IMR-90 (cell line): ENCODE measurements around the gene HIGD2A. TPM values are rescaled to one million over a fixed set of nuclear protein-coding genes. Genes with fewer than 3 reads are reported as not detected.
A peak's percentile ranks its signal among the peaks of the same experiment; 100 is the strongest.

Experiments used
- ATAC-seq: fragments of 200-7000 bp; cut with Tn5 transposase; 2 replicates; pipeline ENCODE4 v1.9.1; 2020; ENCODE audit warnings: low read depth, mild to moderate bottlenecking, moderate library complexity
- BruUV-seq: library from RNA; stranded (reverse); fragments of 400-500 nt; replicated peaks from 2 replicates; lab custom pipeline; 2021; lab: Mats Ljungman, UMichigan
- CTCF ChIA-PET: fragments of 300-600 bp; formaldehyde crosslinking; extraction: SDS; loops from one replicate; lab custom pipeline; 2021; ENCODE audit warnings: antibody characterized with exemption; lab: Yijun Ruan, JAX
- POLR2A ChIA-PET: fragments of 300-600 bp; sonication (Branson Sonifier 250); formaldehyde crosslinking; loops from one replicate; lab custom pipeline; 2022; ENCODE audit warnings: antibody characterized with exemption; ENCODE audit not compliant: unreplicated experiment; lab: Charles Lee
- DNase-seq: peaks from one replicate; pipeline ENCODE4 v3.0.0; 2013
- H2AFZ ChIP-seq: replicated peaks from 2 replicates; pipeline ENCODE3; 2013; ENCODE audit warnings: low read length, mild to moderate bottlenecking; ENCODE audit not compliant: poor library complexity
- H2AK5ac ChIP-seq: 2 replicates; pipeline ENCODE4 v1.6.1; 2013; ENCODE audit warnings: low read depth, low read length, inconsistent platforms
- H2AK9ac ChIP-seq: replicated peaks from 2 replicates; pipeline ENCODE3; 2013; ENCODE audit warnings: mild to moderate bottlenecking, low read depth, low read length, moderate library complexity; ENCODE audit not compliant: poor library complexity
- H2BK120ac ChIP-seq: 2 replicates; pipeline ENCODE4 v1.6.1; 2013; ENCODE audit warnings: low read depth, low read length, inconsistent platforms
- H2BK15ac ChIP-seq: 3 replicates; pipeline ENCODE4 v1.6.1; 2013; ENCODE audit warnings: low read depth, low read length, inconsistent platforms
- H2BK20ac ChIP-seq: 2 replicates; pipeline ENCODE4 v1.6.1; 2013; ENCODE audit warnings: low read depth, mild to moderate bottlenecking, inconsistent platforms, low read length, moderate library complexity
- H2BK5ac ChIP-seq: 2 replicates; pipeline ENCODE4 v1.6.1; 2013; ENCODE audit warnings: mild to moderate bottlenecking, low read depth, low read length, inconsistent platforms; ENCODE audit not compliant: poor library complexity, severe bottlenecking
- H3K14ac ChIP-seq: replicated peaks from 2 replicates; pipeline ENCODE4 v1.6.1; 2013; ENCODE audit warnings: low read depth, low read length, inconsistent platforms
- H3K18ac ChIP-seq: 2 replicates; pipeline ENCODE4 v1.6.1; 2013; ENCODE audit warnings: low read depth, low read length, control low read depth
- H3K23ac ChIP-seq: 2 replicates; pipeline ENCODE4 v1.6.1; 2013; ENCODE audit warnings: low read depth, low read length, inconsistent platforms
- H3K27ac ChIP-seq: 2 replicates; pipeline ENCODE4 v1.5.1; 2013; ENCODE audit warnings: mild to moderate bottlenecking, control low read depth, low read length; ENCODE audit not compliant: insufficient read depth
- H3K27me3 ChIP-seq: 2 replicates; pipeline ENCODE4 v1.6.1; 2013; ENCODE audit warnings: low read length; ENCODE audit not compliant: control insufficient read depth, insufficient read depth
- H3K36me3 ChIP-seq: 2 replicates; pipeline ENCODE4 v1.6.1; 2013; ENCODE audit warnings: low read length, mixed read lengths; ENCODE audit not compliant: control insufficient read depth, insufficient read depth
- H3K4ac ChIP-seq: 2 replicates; pipeline ENCODE4 v1.6.1; 2013; ENCODE audit warnings: low read depth, low read length, inconsistent platforms
- H3K4me1 ChIP-seq: 2 replicates; pipeline ENCODE4 v1.6.1; 2013; ENCODE audit warnings: low read length, mixed read lengths; ENCODE audit not compliant: control insufficient read depth, insufficient read depth
- H3K4me2 ChIP-seq: 2 replicates; pipeline ENCODE4 v1.6.1; 2013; ENCODE audit warnings: low read depth, mild to moderate bottlenecking, control low read depth, low read length, moderate library complexity
- H3K4me3 ChIP-seq: 2 replicates; pipeline ENCODE4 v1.5.1; 2013; ENCODE audit warnings: low read depth, mild to moderate bottlenecking, control low read depth, low read length, moderate library complexity; ENCODE audit not compliant: insufficient read depth
- H3K56ac ChIP-seq: 2 replicates; pipeline ENCODE4 v1.6.1; 2013; ENCODE audit warnings: low read length, inconsistent platforms; ENCODE audit not compliant: insufficient read depth; ENCODE audit errors: extremely low read depth
- H3K79me1 ChIP-seq, 2 experiments: 2 replicates each; pipeline ENCODE4 v1.6.1; 2013; ENCODE audit warnings: low read length in 2 of 2, inconsistent platforms in 1 of 2, low read depth in 1 of 2
- H3K9ac ChIP-seq: 2 replicates; pipeline ENCODE4 v1.6.1; 2013; ENCODE audit warnings: low read depth, low read length, control low read depth
- H3K9me1 ChIP-seq: 2 replicates; pipeline ENCODE4 v1.6.1; 2013; ENCODE audit warnings: low read length, inconsistent platforms; ENCODE audit not compliant: insufficient read depth
- H3K9me3 ChIP-seq: 2 replicates; pipeline ENCODE4 v1.6.1; 2013; ENCODE audit warnings: low read length; ENCODE audit not compliant: control insufficient read depth, insufficient read depth
- H4K20me1 ChIP-seq: 2 replicates; pipeline ENCODE4 v1.6.1; 2013; ENCODE audit warnings: low read length, inconsistent platforms; ENCODE audit not compliant: insufficient read depth
- H4K5ac ChIP-seq: 2 replicates; pipeline ENCODE4 v1.6.1; 2013; ENCODE audit warnings: mild to moderate bottlenecking, low read depth, low read length, control low read depth
- H4K8ac ChIP-seq, 2 experiments: 2 replicates each; pipeline ENCODE4 v1.6.1; 2013; ENCODE audit warnings: low read depth in 2 of 2, low read length in 2 of 2, control low read depth in 1 of 2, inconsistent platforms in 1 of 2
- H4K91ac ChIP-seq: 2 replicates; pipeline ENCODE4 v1.6.1; 2013; ENCODE audit warnings: low read depth, low read length, inconsistent platforms; ENCODE audit not compliant: insufficient read depth
- BHLHE40 ChIP-seq: fragments of 150-350 bp; IDR thresholded peaks from 2 replicates; pipeline ENCODE4 v1.6.1; 2016; ENCODE audit warnings: mild to moderate bottlenecking, low read depth, low read length
- CEBPB ChIP-seq: IDR thresholded peaks from 2 replicates; pipeline ENCODE4 v1.6.1; 2012; ENCODE audit warnings: low read depth, low read length, improper control_type of control experiment
- FOS ChIP-seq: fragments of 150-350 bp; IDR thresholded peaks from 2 replicates; pipeline ENCODE4 v1.6.1; 2016; ENCODE audit warnings: low read depth, low read length
- RFX5 ChIP-seq: IDR thresholded peaks from 2 replicates; pipeline ENCODE4 v1.8.0; 2012; ENCODE audit warnings: low read depth, mild to moderate bottlenecking, low read length, moderate library complexity
- WGBS, 2 experiments: methylation state at CpG; one replicate each; pipeline versions ENCODE4 v1.1.5 to v1.1.7; 2013; ENCODE audit warnings: missing lambda C conversion rate in 2 of 2; ENCODE audit not compliant: insufficient read length in 1 of 2; ENCODE audit errors: extremely low coverage in 2 of 2; 5-methylcytosine and 5-hydroxymethylcytosine counted together
- dilution Hi-C: fragments of 300-500 bp; cut with HindIII; formaldehyde crosslinking; loops from one replicate; pipeline ENCODE4 v1.14.3; 2018; ENCODE audit warnings: low sequenced_read_pairs; ENCODE audit not compliant: unreplicated experiment
- in situ Hi-C: fragments of 300-500 bp; cut with MboI; formaldehyde crosslinking; loops from 3 replicates; pipeline ENCODE4 v1.14.3; 2019; ENCODE audit warnings: low sequenced_read_pairs, inconsistent platforms, mixed read lengths
- intact Hi-C: fragments of 100-400 bp; cut with micrococcal nuclease; formaldehyde crosslinking; loops from 2 replicates; pipeline ENCODE4 v1.10.0; 2022
- microRNA-seq, 2 experiments: library from miRNA; stranded (forward) in 1 of 2; unstranded in 1 of 2; fragments of 10-50 nt in 1 of 2; fragments of <30 nt in 1 of 2; gene quantifications in 1 of 2; microRNA quantifications in 1 of 2; one replicate each; pipeline versions ENCODE3 to v1.1.0; 2013 to 2020; ENCODE audit not compliant: insufficient read depth in 1 of 2, insufficient read length in 1 of 2, unreplicated experiment in 1 of 2
- polyA plus RNA-seq, 3 experiments: library from polyadenylated mRNA; depleted of rRNA; stranded (reverse); fragments of >200 nt; gene quantifications; 2 replicates each; pipeline ENCODE4 v1.2.3, GENCODE V29; 2012; ENCODE audit warnings: low replicate concordance in 1 of 3
- small RNA-seq, 5 experiments: library from RNA; depleted of rRNA; stranded (forward); fragments of <200 nt; gene quantifications; one replicate each; pipeline ENCODE3, GENCODE V24; 2012
- total RNA-seq: library from RNA; depleted of rRNA; stranded (reverse); fragments of >200 nt; gene quantifications from 2 replicates; pipeline ENCODE4 v1.2.3, GENCODE V29; 2012; rRNA removed

The HIGD2A gene
- total and polyA plus RNA-seq, 2 of the 4 experiments (the other 2 are of a cell fraction), result 35.0 to 131 TPM

DNA sequence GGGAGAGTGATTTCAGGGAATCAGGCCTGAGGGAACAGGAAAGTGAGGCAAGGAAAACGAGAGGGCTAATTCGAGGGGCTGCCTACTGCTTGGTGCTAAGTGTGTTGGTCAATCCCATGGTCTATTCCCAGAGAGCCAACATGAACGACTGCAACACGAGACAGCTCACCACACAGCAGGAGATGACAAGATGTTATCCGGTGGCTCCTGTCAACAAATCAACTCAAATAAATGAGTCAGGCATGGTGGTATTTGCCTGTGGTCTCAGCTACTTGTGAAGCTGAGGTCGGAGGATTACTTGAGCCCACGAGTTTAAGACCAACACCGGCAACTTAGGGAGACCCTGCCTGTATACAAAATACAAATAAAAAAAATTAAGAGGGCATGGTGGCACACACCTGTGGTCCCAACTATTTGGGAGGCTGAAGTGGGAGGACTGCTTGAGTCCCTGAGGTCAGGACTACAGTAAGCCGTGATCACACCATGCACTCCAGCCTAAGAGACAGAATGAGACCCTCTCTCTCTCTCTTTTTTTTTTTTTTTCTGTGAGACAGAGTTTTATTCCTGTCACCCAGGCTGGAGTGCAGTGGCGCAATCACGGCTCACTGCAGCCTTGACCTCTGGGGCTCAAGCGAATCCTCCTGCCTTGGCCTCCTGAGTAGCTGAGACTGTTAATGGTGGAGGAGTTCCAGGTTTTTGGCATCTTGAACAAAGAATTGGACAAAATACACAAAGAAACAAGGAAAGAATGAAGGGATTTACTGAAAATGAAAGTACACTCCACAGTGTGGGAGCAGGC lies 50.6 kb downstream of the HIGD2A start:
- dilution Hi-C loops, result no loop called here
- peaks cover 5% of the 10 kb centered on the region for H3K4me1 ChIP-seq
- no CpG with 5 or more reads among the region's 12 CpGs for WGBS, 2 experiments
- no peaks in the 10 kb centered on the region for H3K79me1 ChIP-seq
- no peak overlapping the region for H3K56ac ChIP-seq
- no peak overlapping the region; the same call in 1 of the 2 replicates for H3K14ac ChIP-seq
- H2BK20ac ChIP-seq, result no peak overlapping the region
- H3K18ac ChIP-seq, result no peak overlapping the region
- no peak overlapping the region for H2BK5ac ChIP-seq
- no peak overlapping the region for H3K9ac ChIP-seq
- intact Hi-C loops, result no loop called here
- no peak overlapping the region; the same call in 1 of the 2 replicates for H2AK5ac ChIP-seq
- H4K5ac ChIP-seq, result no peak overlapping the region
- no peak overlapping the region for H3K23ac ChIP-seq
- BruUV-seq, result no TSS peak
- H4K91ac ChIP-seq, result no peak overlapping the region
- no peaks in the 10 kb centered on the region for H3K9me3 ChIP-seq
- CTCF ChIA-PET, result interaction anchor here (0.7 to 1.0 kb wide), 3 partner anchors 9 to 136 kb away, joined by 3 to 10 read pairs (median 5); partner anchors contain the start of gene FAF2
- H4K20me1 ChIP-seq, result no peaks in the 10 kb centered on the region
- H4K8ac ChIP-seq, result no peak overlapping the region
- no peak overlapping the region for H2BK15ac ChIP-seq
- H3K27me3 ChIP-seq, result no peaks in the 10 kb centered on the region; the same call in 1 of the 2 replicates
- H3K4me3 ChIP-seq, result no peak overlapping the region
- no peak overlapping the region for H3K27ac ChIP-seq
- H3K4me2 ChIP-seq, result no peak overlapping the region
- TF ChIP-seq CEBPB, result peak; percentile 32; the same call in 1 of the 2 replicates
- TF ChIP-seq FOS, result peak; percentile 53
- TF ChIP-seq BHLHE40, result peak; percentile 87
- TF ChIP-seq RFX5, result no peak
- peak; percentile 88 for DNase-seq
- H3K9me1 ChIP-seq, result no peaks in the 10 kb centered on the region; the same call in 1 of the 2 replicates
- peak overlapping the region; percentile 71 for H2AFZ ChIP-seq
- H3K36me3 ChIP-seq, result no peaks in the 10 kb centered on the region
- 0 out of 2 replicates have a peak overlapping the region, but pooled peaks have one; percentile 18 for H2BK120ac ChIP-seq
- in situ Hi-C loops, result no loop called here
- peak; percentile 55 for ATAC-seq
- POLR2A ChIA-PET, result interaction anchor here (0.6 kb wide), 1 partner anchor 68 kb away, joined by 7 read pairs; no protein-coding TSS in a partner anchor
- H3K4ac ChIP-seq, result 0 out of 2 replicates have a peak overlapping the region, but pooled peaks have one; percentile 42
- no peak overlapping the region for H2AK9ac ChIP-seq

Small RNA genes lying within 50 kb of the gene (microRNA-seq; reads per million reads assigned to microRNA genes)
- gene AC010297.1 (ENCODE audit: insufficient read depth, insufficient read length), result not detected
- gene MIR1271 (ENCODE audit: insufficient read depth in 1 of 2, insufficient read length in 1 of 2, unreplicated experiment in 1 of 2), result 6.2 to 30.0 reads per million in 2 experiments

Small RNA genes lying within 50 kb of the gene (small RNA-seq; reads per million reads assigned to genes)
- gene AC010297.1 (0 reads per million in 5 experiments), gene MIR1271 (0 to 11.4 (median 9.5) reads per million in 5 experiments)

Other genes with a start within 250 kb of the HIGD2A start
- gene SIMC1, start 150.3 kb upstream of the HIGD2A start, total RNA-seq, result 6.9 and 8.2 TPM in 2 replicates
- 11.7 and 13.4 TPM in 2 replicates for gene SIMC1, start 150.3 kb upstream of the HIGD2A start, polyA plus RNA-seq (2012; rRNA removed)
- gene KIAA1191, start 27.0 kb upstream of the HIGD2A start, total RNA-seq, result 107 and 124 TPM in 2 replicates
- gene KIAA1191, start 27.0 kb upstream of the HIGD2A start, polyA plus RNA-seq (2012; rRNA removed), result 107 and 114 TPM in 2 replicates
- 3.6 and 4.4 TPM in 2 replicates for gene ARL10, start 23.3 kb upstream of the HIGD2A start, total RNA-seq
- 5.0 and 6.0 TPM in 2 replicates for gene ARL10, start 23.3 kb upstream of the HIGD2A start, polyA plus RNA-seq (2012; rRNA removed)
- gene NOP16, start 153 bp upstream of the HIGD2A start, total RNA-seq, result 28.0 and 33.3 TPM in 2 replicates
- gene NOP16, start 153 bp upstream of the HIGD2A start, polyA plus RNA-seq (2012; rRNA removed), result 60.4 and 61.3 TPM in 2 replicates
- 87.6 and 122 TPM in 2 replicates for gene CLTB, start 27.8 kb downstream of the HIGD2A start, total RNA-seq
- gene CLTB, start 27.8 kb downstream of the HIGD2A start, polyA plus RNA-seq (2012; rRNA removed), result 99.9 and 133 TPM in 2 replicates
- 47.0 and 50.3 TPM in 2 replicates for gene FAF2, start 59.6 kb downstream of the HIGD2A start, total RNA-seq
- 31.3 and 32.9 TPM in 2 replicates for gene FAF2, start 59.6 kb downstream of the HIGD2A start, polyA plus RNA-seq (2012; rRNA removed)
- 0.54 and 0.83 TPM in 2 replicates for gene RNF44, start 148.7 kb downstream of the HIGD2A start, total RNA-seq
- gene RNF44, start 148.7 kb downstream of the HIGD2A start, polyA plus RNA-seq (2012; rRNA removed), result 12.4 and 13.2 TPM in 2 replicates
- not detected in 2 replicates for gene CDHR2, start 160.6 kb downstream of the HIGD2A start, total RNA-seq
- not detected in 2 replicates for gene CDHR2, start 160.6 kb downstream of the HIGD2A start, polyA plus RNA-seq (2012; rRNA removed)
- 2.5 and 3.0 TPM in 2 replicates for gene GPRIN1, start 221.4 kb downstream of the HIGD2A start, total RNA-seq
- 4.7 and 5.1 TPM in 2 replicates for gene GPRIN1, start 221.4 kb downstream of the HIGD2A start, polyA plus RNA-seq (2012; rRNA removed)
- not detected in 2 replicates for gene SNCB, start 241.8 kb downstream of the HIGD2A start, total RNA-seq
- gene SNCB, start 241.8 kb downstream of the HIGD2A start, polyA plus RNA-seq (2012; rRNA removed), result 0.40 and 0.41 TPM in 2 replicates
- gene EIF4E1B, start 241.9 kb downstream of the HIGD2A start, total RNA-seq, result not detected in 2 replicates
- not detected in 2 replicates for gene EIF4E1B, start 241.9 kb downstream of the HIGD2A start, polyA plus RNA-seq (2012; rRNA removed)